ENCODE results near the gene FAM174C. TPM values are rescaled to one million over a fixed set of nuclear protein-coding genes. Genes with fewer than 3 reads are reported as not detected.

Gene FAM174C
- total RNA-seq, 1 donor from 2014 or later, result 64.8 TPM

DNA sequence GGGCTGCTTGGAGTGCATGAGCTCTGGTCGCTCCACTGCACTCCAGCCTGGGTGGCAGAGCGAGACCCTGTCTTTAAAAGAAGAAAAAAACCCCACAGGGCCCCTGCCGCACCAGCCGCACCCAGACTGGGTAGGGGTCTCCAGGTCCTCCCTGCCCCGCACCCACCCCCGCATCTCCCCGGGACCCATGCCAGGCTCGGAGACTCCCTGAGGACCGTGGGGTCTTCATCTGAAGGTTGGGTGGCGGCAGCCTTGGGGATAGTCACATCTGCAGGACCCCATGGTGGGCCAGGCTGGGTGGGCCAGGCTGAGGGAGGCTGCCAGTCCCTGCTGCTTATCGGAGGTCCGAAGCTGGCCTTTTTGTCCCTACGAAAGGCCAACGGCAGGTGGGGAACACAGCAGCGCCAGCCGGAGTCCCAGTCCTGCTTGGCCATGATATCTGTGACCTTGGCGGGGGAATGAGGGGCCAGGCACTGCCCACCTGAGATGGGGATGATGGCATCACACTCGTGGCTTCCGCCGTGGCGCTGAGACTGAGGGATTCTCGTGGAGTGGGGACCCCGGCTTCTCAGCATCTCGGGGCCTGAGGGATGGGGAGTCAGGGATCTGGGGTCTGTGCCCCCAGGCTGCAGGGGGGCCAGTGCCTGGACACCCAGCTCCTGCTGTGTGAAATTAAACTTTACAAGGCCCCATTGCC is 21.4 kb downstream of the FAM174C start:
- Histone ChIP-seq H3K27ac (no peak overlapping the region), H3K4me3 (no peak overlapping the region), H3K4me1 (peaks cover 6% of the 10 kb centered on the region), H3K27me3 (peaks cover 19% of the 10 kb centered on the region), H3K9me3 (no peaks in the 10 kb centered on the region), H3K36me3 (no peaks in the 10 kb centered on the region)
- TF ChIP-seq POLR2A (IDR thresholded peaks at IDR 0.05) (no peak), POLR2AphosphoS5 (IDR thresholded peaks at IDR 0.05; ENCODE audit: insufficient read depth in 1 of 2, low read depth in 1 of 2) (no peak)
- TF ChIP-seq, protein P1, sequence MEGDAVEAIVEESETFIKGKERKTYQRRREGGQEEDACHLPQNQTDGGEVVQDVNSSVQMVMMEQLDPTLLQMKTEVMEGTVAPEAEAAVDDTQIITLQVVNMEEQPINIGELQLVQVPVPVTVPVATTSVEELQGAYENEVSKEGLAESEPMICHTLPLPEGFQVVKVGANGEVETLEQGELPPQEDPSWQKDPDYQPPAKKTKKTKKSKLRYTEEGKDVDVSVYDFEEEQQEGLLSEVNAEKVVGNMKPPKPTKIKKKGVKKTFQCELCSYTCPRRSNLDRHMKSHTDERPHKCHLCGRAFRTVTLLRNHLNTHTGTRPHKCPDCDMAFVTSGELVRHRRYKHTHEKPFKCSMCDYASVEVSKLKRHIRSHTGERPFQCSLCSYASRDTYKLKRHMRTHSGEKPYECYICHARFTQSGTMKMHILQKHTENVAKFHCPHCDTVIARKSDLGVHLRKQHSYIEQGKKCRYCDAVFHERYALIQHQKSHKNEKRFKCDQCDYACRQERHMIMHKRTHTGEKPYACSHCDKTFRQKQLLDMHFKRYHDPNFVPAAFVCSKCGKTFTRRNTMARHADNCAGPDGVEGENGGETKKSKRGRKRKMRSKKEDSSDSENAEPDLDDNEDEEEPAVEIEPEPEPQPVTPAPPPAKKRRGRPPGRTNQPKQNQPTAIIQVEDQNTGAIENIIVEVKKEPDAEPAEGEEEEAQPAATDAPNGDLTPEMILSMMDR (IDR thresholded peaks at IDR 0.05), result no peak
- intact Hi-C loops (cut with DNase I), result no loop called here
- no peak for DNase-seq (ENCODE audit: extremely low spot score in 2 of 2)

DNA sequence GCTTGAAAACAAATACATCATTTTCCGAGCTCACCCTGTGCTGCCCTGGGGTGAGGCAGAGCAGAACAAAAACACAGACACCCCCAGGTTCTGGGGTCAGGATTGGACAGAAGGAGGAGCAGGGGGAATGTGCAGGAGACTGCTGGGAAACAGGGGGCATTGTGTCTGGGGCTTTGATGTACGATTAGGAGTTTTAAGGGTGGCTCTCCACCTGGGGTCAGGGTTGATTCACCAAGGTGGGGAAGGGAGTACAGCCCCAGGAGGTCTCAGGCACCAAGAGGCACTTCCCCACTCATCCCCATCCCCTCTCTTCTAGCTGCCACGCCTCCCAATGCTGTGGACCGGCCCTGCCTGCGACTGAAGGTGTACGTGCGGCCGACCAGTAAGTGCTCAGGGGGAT is 22.9 kb downstream of the FAM174C start:
- Histone ChIP-seq H3K27ac (no peak overlapping the region), H3K9me3 (no peaks in the 10 kb centered on the region), H3K27me3 (peaks cover 15% of the 10 kb centered on the region), H3K4me1 (peaks cover 6% of the 10 kb centered on the region), H3K36me3 (no peaks in the 10 kb centered on the region), H3K4me3 (no peak overlapping the region)
- DNase-seq (ENCODE audit: extremely low spot score in 2 of 2), result no peak
- intact Hi-C loops (cut with DNase I), result no loop called here
- TF ChIP-seq POLR2A (IDR thresholded peaks at IDR 0.05), result no peak
- no peak for TF ChIP-seq POLR2AphosphoS5 (IDR thresholded peaks at IDR 0.05; ENCODE audit: insufficient read depth in 1 of 2, low read depth in 1 of 2)
- TF ChIP-seq, protein P1 (IDR thresholded peaks at IDR 0.05), result no peak

DNA sequence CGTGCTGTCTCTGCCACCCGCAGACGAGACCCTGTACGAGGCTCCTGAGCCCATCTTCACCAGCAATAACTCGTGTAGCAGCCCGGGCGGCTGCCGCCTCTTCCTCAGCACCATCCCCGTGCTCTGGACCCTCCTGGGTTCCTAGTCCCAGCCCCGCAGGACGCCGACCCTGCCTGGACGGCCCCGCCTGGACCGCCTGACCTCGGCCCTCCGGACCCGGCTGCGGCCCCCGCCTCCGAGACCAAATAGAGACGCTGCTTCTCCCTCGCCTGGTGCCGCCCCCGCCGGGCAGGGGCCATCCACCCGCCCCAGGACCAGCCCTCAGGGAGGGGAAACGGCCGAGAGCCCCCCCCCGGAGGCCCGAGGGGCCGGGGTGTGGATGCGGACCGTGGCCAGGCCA is 24.5 kb downstream of the FAM174C start:
- H3K27me3 ChIP-seq, result peaks cover 9% of the 10 kb centered on the region
- peaks cover 6% of the 10 kb centered on the region for H3K4me1 ChIP-seq
- intact Hi-C loops (cut with DNase I), result no loop called here
- H3K36me3 ChIP-seq, result no peaks in the 10 kb centered on the region
- TF ChIP-seq, protein P1 (IDR thresholded peaks at IDR 0.05), result no peak
- TF ChIP-seq POLR2AphosphoS5 (IDR thresholded peaks at IDR 0.05; ENCODE audit: insufficient read depth in 1 of 2, low read depth in 1 of 2) (no peak), POLR2A (IDR thresholded peaks at IDR 0.05) (no peak)
- no peak overlapping the region for H3K4me3 ChIP-seq
- H3K9me3 ChIP-seq, result no peaks in the 10 kb centered on the region
- no peak overlapping the region for H3K27ac ChIP-seq
- no peak for DNase-seq (ENCODE audit: extremely low spot score in 2 of 2)

DNA sequence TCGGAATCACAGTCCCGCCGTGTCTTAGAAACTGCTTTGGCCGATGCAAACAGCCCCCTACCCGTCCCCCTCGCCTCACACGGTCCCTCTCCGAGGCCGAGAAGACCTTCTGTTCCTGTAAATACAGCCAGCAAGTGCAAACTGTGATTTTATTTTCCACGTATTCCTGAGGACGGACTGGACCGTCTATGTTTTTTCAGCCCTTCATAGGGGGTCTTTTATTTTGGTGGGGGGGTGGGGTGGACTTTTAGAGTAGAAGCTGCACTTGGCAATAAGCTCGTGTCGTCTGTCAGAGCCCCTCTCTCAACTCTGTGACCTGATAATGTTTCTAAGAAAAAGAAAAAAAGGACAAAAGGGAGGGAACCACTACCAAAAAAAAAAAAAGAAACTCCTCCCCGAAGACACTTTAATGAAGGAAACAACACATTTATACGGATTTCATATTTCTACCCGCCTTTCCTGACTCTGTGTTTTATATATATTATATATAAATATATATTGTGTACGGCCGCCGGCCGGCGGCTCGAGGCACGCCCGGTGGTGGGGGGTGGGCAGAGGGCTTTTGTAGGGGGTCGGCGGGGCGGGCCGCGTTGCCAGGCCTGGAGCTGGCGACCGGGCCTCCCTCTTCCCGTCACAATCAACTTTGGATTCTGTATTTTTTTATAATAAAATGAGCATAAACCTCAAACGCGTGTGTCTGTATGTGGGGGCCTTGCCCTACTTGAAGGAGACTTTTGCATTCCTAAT is 25.6 kb downstream of the FAM174C start:
- TF ChIP-seq, protein P1 (IDR thresholded peaks at IDR 0.05), result no peak
- TF ChIP-seq POLR2A (IDR thresholded peaks at IDR 0.05) (no peak), POLR2AphosphoS5 (IDR thresholded peaks at IDR 0.05; ENCODE audit: insufficient read depth in 1 of 2, low read depth in 1 of 2) (no peak)
- intact Hi-C loops (cut with DNase I), result no loop called here
- no peak for DNase-seq (ENCODE audit: extremely low spot score in 2 of 2)
- Histone ChIP-seq H3K4me3 (no peak overlapping the region), H3K27me3 (no peaks in the 10 kb centered on the region), H3K9me3 (no peaks in the 10 kb centered on the region), H3K4me1 (no peaks in the 10 kb centered on the region), H3K27ac (no peak overlapping the region), H3K36me3 (no peaks in the 10 kb centered on the region)

Measured in vagina (tissue), 2 donors.